HepG2 (cell line): ENCODE data around the gene PSMB8. TPM values are rescaled to one million over a fixed set of nuclear protein-coding genes. Genes with fewer than 3 reads are reported as not detected.

Experiments used
- ATAC-seq: fragments of 200-7000 bp; cut with Tn5 transposase; 3 replicates; pipeline ENCODE4 v1.9.1; 2020; ENCODE audit warnings: mild to moderate bottlenecking, moderate library complexity
- BruUV-seq: library from RNA; stranded (reverse); fragments of 400-500 nt; replicated peaks from 2 replicates; lab custom pipeline; 2021; lab: Mats Ljungman, UMichigan
- CTCF ChIA-PET: fragments of 300-600 bp; formaldehyde crosslinking; extraction: SDS; loops from one replicate; lab custom pipeline; 2021; ENCODE audit warnings: low total read pairs, inconsistent platforms, low intra/inter-chr PET ratio; lab: Yijun Ruan, JAX
- POLR2A ChIA-PET: fragments of 350-600 bp; sonication (Branson Sonifier 250); formaldehyde crosslinking; loops from one replicate; lab custom pipeline; 2020; ENCODE audit warnings: antibody characterized with exemption, inconsistent platforms; lab: Yijun Ruan, JAX
- DNase-seq: peaks from one replicate; pipeline ENCODE4 v3.0.0-alpha.2; 2015; ENCODE audit warnings: low spot score
- FAIRE-seq: peaks from 3 replicates; lab custom pipeline; 2011; peaks lifted over from hg19 to GRCh38; lab: Jason Lieb, UNC
- H2AFZ ChIP-seq: one replicate; pipeline ENCODE4 v1.6.1; 2011; ENCODE audit warnings: low read length, inconsistent platforms
- H3K27ac ChIP-seq: fragments of 300-600 bp; 3 replicates; pipeline ENCODE4 v1.8.0; 2011; ENCODE audit warnings: mixed run types, mild to moderate bottlenecking, mixed read lengths, low read length, inconsistent platforms; ENCODE audit not compliant: insufficient read depth; ENCODE audit errors: extremely low read length
- H3K27me3 ChIP-seq, 2 experiments: fragments of 200-600 bp in 1 of 2; 2 replicates in 1 of 2; 3 replicates in 1 of 2; pipeline versions ENCODE4 v1.6.0 to v1.8.0; 2011; ENCODE audit warnings: low read length in 2 of 2, mild to moderate bottlenecking in 2 of 2, moderate library complexity in 2 of 2, inconsistent platforms in 1 of 2; ENCODE audit not compliant: insufficient read depth in 2 of 2, control insufficient read depth in 1 of 2
- H3K36me3 ChIP-seq, 2 experiments: fragments of 200-600 bp in 1 of 2; replicated peaks in 1 of 2; 2 replicates in 1 of 2; 3 replicates in 1 of 2; pipeline versions ENCODE4 v1.5.1 to v1.8.0; 2011; ENCODE audit warnings: low read length in 2 of 2, inconsistent platforms in 1 of 2; ENCODE audit not compliant: insufficient read depth in 2 of 2, control insufficient read depth in 1 of 2
- H3K4me1 ChIP-seq: 2 replicates; pipeline ENCODE4 v1.5.1; 2012; ENCODE audit warnings: low read length, inconsistent platforms; ENCODE audit not compliant: insufficient read depth
- H3K4me2 ChIP-seq: 2 replicates; pipeline ENCODE4 v1.6.0; 2011; ENCODE audit warnings: low read depth, low read length, inconsistent platforms
- H3K4me3 ChIP-seq, 3 experiments: fragments of 200-600 bp in 1 of 3; sonication (generic), shearing (Covaris generic) in 1 of 3; replicated peaks in 1 of 3; 2 replicates each; pipeline ENCODE4 v1.5.1; 2011 to 2016; ENCODE audit warnings: low read length in 3 of 3, inconsistent platforms in 2 of 3, low read depth in 2 of 3, mild to moderate bottlenecking in 2 of 3, control low read depth in 1 of 3, mixed read lengths in 1 of 3; ENCODE audit not compliant: insufficient read depth in 1 of 3
- H3K79me2 ChIP-seq: one replicate; pipeline ENCODE4 v1.6.1; 2011; ENCODE audit warnings: low read length, inconsistent platforms; ENCODE audit not compliant: insufficient read depth
- H3K9ac ChIP-seq: 2 replicates; pipeline ENCODE4 v1.6.0; 2011; ENCODE audit warnings: mild to moderate bottlenecking, low read depth, low read length, inconsistent platforms; ENCODE audit not compliant: insufficient read depth
- H3K9me3 ChIP-seq: 2 replicates; pipeline ENCODE4 v1.5.1; 2012; ENCODE audit warnings: mild to moderate bottlenecking, low read length
- H4K20me1 ChIP-seq: 2 replicates; pipeline ENCODE4 v1.6.0; 2011; ENCODE audit warnings: inconsistent platforms, mild to moderate bottlenecking, low read length, moderate library complexity; ENCODE audit not compliant: insufficient read depth
- CBX2 ChIP-seq, 2 experiments: fragments of 200-600 bp in 1 of 2; sonication (generic); formaldehyde crosslinking in 1 of 2; IDR thresholded peaks; 2 replicates each; pipeline versions ENCODE4 v1.7.0 to v1.8.1; 2018 to 2022; ENCODE audit warnings: low read depth in 2 of 2, low read length in 1 of 2, mild to moderate bottlenecking in 1 of 2, missing genetic modification reagents in 1 of 2
- DMAP1 ChIP-seq: IDR thresholded peaks from 2 replicates; pipeline ENCODE4 v1.6.1; 2016
- E2F1 ChIP-seq: sonication (generic); formaldehyde crosslinking; IDR thresholded peaks from 2 replicates; pipeline ENCODE4 v1.5.0; 2020; ENCODE audit warnings: missing genetic modification reagents
- ETV6 ChIP-seq: sonication (generic); formaldehyde crosslinking; conservative IDR thresholded peaks from 2 replicates; pipeline ENCODE4 v1.4.0; 2020; ENCODE audit warnings: missing genetic modification reagents
- HIC2 ChIP-seq: sonication (generic); formaldehyde crosslinking; IDR thresholded peaks from 2 replicates; pipeline ENCODE4 v1.9.0; 2022; ENCODE audit warnings: low read depth, missing genetic modification reagents
- KDM5A ChIP-seq: fragments of 200-600 bp; sonication (generic); IDR thresholded peaks from 2 replicates; pipeline ENCODE4 v1.7.0; 2018; ENCODE audit warnings: antibody characterized with exemption, mild to moderate bottlenecking, low read length, borderline replicate concordance
- KLF6 ChIP-seq: IDR thresholded peaks from 2 replicates; pipeline ENCODE4 v1.8.0; 2016; ENCODE audit warnings: missing biosample characterization, missing genetic modification reagents
- NFE2L1 ChIP-seq: sonication (generic); formaldehyde crosslinking; IDR thresholded peaks from 2 replicates; pipeline ENCODE4 v1.4.0; 2020; ENCODE audit warnings: missing genetic modification reagents, mild to moderate bottlenecking, borderline replicate concordance
- SP5 ChIP-seq: IDR thresholded peaks from 2 replicates; pipeline ENCODE4 v1.6.1; 2016; ENCODE audit warnings: low read depth, borderline replicate concordance
- SRF ChIP-seq: IDR thresholded peaks from 2 replicates; pipeline ENCODE4 v1.6.1; 2011; ENCODE audit warnings: mild to moderate bottlenecking, low read depth, low read length, moderate library complexity
- STAT5B ChIP-seq: sonication (generic); formaldehyde crosslinking; IDR thresholded peaks from 2 replicates; pipeline ENCODE4 v1.4.0; 2020; ENCODE audit warnings: missing genetic modification reagents
- ZNF451 ChIP-seq: sonication (generic); formaldehyde crosslinking; IDR thresholded peaks from 2 replicates; pipeline ENCODE4 v1.5.0; 2020; ENCODE audit warnings: mild to moderate bottlenecking, missing genetic modification reagents
- ZNF558 ChIP-seq: sonication (generic); formaldehyde crosslinking; IDR thresholded peaks from 2 replicates; pipeline ENCODE4 v1.9.0; 2022; ENCODE audit warnings: mild to moderate bottlenecking, missing genetic modification reagents, borderline replicate concordance
- ZNF746 ChIP-seq: sonication (generic); formaldehyde crosslinking; IDR thresholded peaks from 2 replicates; pipeline ENCODE4 v1.8.0; 2022; ENCODE audit warnings: mild to moderate bottlenecking, missing genetic modification reagents
- WGBS: methylation state at CpG from one replicate; pipeline ENCODE4 v1.1.6; 2017; ENCODE audit warnings: low lambda C conversion rate; 5-methylcytosine and 5-hydroxymethylcytosine counted together
- in situ Hi-C: cut with HindIII; loops from 2 replicates; pipeline ENCODE4 v1.10.0; 2017; ENCODE audit warnings: low pct_unique_long_range_greater_than_20kb; ENCODE audit not compliant: extremely low pct_ligation_motif_present
- intact Hi-C: fragments of 100-400 bp; cut with micrococcal nuclease; formaldehyde crosslinking; loops from one replicate; pipeline ENCODE4 v1.10.0; 2022; ENCODE audit not compliant: unreplicated experiment
- polyA plus RNA-seq, 8 experiments: library from polyadenylated mRNA; depleted of rRNA in 3 of 8; stranded (reverse) in 7 of 8; unstranded in 1 of 8; fragments of >200 nt; fragmentation: Illumina TruSeq in 4 of 8; extraction: Trizol in 4 of 8; gene quantifications; 2 replicates each; pipeline versions ENCODE4 v1.2.1 to v1.2.3, GENCODE V29; 2011 to 2016; ENCODE audit warnings: low read depth in 4 of 8, missing spikeins in 1 of 8, mixed read lengths in 1 of 8; ENCODE audit not compliant: insufficient read depth in 1 of 8
- total RNA-seq, 5 experiments: library from RNA; depleted of rRNA; stranded (reverse); fragments of >200 nt; fragmentation: Illumina TruSeq; extraction: Trizol; gene quantifications; 2 replicates each; pipeline ENCODE4 v1.2.3, GENCODE V29; 2016; ENCODE audit warnings: low read depth in 1 of 5
- TF ChIP-seq, protein P1 (sequence below): sonication (generic); formaldehyde crosslinking; conservative IDR thresholded peaks from 2 replicates; pipeline ENCODE4 v1.4.0; 2020; ENCODE audit warnings: missing genetic modification reagents
- TF ChIP-seq, protein P2 (sequence below): sonication (generic); formaldehyde crosslinking; conservative IDR thresholded peaks from 2 replicates; pipeline ENCODE4 v1.4.0; 2020; ENCODE audit warnings: missing genetic modification reagents
- TF ChIP-seq, protein P3 (sequence below): sonication (generic); formaldehyde crosslinking; conservative IDR thresholded peaks from 2 replicates; pipeline ENCODE4 v1.4.0; 2020; ENCODE audit warnings: missing genetic modification reagents

PSMB8 gene
- total and polyA plus RNA-seq, 2 of the 13 experiments (the other 11 are each of a cell fraction or from before 2014, with no cell fraction given), result 30.7 to 64.7 TPM

GRCh38 chr6:32818867-32819266 is 25.0 kb downstream of the PSMB8 start:
- in situ Hi-C loops (no loop called here), intact Hi-C loops (no loop called here)
- BruUV-seq, result no TSS peak
- FAIRE-seq, result no peak
- H3K9ac ChIP-seq, result no peak overlapping the region
- H3K9me3 ChIP-seq, result no peaks in the 10 kb centered on the region
- no peak for ATAC-seq
- H3K27me3 ChIP-seq, result peaks cover 0 to 14% of the 10 kb centered on the region in 2 experiments; a peak in 2 of 5 replicates
- ChIA-PET POLR2A (no interaction called here), CTCF (no interaction called here)
- no peak overlapping the region for H2AFZ ChIP-seq
- H4K20me1 ChIP-seq, result no peaks in the 10 kb centered on the region
- H3K4me2 ChIP-seq, result no peak overlapping the region
- TF ChIP-seq E2F1 (CRISPR knock-in tag), result no peak
- TF ChIP-seq STAT5B (CRISPR knock-in tag), result no peak
- TF ChIP-seq ZNF746 (CRISPR knock-in tag), result no peak
- TF ChIP-seq SP5 (CRISPR knock-in tag), result no peak
- TF ChIP-seq SRF, result no peak
- no peak for TF ChIP-seq ZNF558 (CRISPR knock-in tag)
- TF ChIP-seq KDM5A, result no peak
- TF ChIP-seq ZNF451 (CRISPR knock-in tag), result no peak
- no peak for TF ChIP-seq ETV6 (CRISPR knock-in tag)
- TF ChIP-seq, protein P1, sequence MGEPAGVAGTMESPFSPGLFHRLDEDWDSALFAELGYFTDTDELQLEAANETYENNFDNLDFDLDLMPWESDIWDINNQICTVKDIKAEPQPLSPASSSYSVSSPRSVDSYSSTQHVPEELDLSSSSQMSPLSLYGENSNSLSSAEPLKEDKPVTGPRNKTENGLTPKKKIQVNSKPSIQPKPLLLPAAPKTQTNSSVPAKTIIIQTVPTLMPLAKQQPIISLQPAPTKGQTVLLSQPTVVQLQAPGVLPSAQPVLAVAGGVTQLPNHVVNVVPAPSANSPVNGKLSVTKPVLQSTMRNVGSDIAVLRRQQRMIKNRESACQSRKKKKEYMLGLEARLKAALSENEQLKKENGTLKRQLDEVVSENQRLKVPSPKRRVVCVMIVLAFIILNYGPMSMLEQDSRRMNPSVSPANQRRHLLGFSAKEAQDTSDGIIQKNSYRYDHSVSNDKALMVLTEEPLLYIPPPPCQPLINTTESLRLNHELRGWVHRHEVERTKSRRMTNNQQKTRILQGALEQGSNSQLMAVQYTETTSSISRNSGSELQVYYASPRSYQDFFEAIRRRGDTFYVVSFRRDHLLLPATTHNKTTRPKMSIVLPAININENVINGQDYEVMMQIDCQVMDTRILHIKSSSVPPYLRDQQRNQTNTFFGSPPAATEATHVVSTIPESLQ (CRISPR knock-in tag), result no peak
- TF ChIP-seq, protein P2, sequence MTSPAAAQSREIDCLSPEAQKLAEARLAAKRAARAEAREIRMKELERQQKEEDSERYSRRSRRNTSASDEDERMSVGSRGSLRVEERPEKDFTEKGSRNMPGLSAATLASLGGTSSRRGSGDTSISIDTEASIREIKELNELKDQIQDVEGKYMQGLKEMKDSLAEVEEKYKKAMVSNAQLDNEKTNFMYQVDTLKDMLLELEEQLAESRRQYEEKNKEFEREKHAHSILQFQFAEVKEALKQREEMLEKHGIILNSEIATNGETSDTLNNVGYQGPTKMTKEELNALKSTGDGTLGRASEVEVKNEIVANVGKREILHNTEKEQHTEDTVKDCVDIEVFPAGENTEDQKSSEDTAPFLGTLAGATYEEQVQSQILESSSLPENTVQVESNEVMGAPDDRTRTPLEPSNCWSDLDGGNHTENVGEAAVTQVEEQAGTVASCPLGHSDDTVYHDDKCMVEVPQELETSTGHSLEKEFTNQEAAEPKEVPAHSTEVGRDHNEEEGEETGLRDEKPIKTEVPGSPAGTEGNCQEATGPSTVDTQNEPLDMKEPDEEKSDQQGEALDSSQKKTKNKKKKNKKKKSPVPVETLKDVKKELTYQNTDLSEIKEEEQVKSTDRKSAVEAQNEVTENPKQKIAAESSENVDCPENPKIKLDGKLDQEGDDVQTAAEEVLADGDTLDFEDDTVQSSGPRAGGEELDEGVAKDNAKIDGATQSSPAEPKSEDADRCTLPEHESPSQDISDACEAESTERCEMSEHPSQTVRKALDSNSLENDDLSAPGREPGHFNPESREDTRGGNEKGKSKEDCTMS, result no peak
- no peak for TF ChIP-seq NFE2L1 (CRISPR knock-in tag)
- TF ChIP-seq CBX2 (IDR thresholded peaks at IDR 0.05; ENCODE audit: low read depth, low read length), result no peak
- no peak for TF ChIP-seq CBX2 (CRISPR knock-in tag; IDR thresholded peaks at IDR 0.05; ENCODE audit: low read depth)
- no peak for TF ChIP-seq HIC2
- TF ChIP-seq, protein P3, sequence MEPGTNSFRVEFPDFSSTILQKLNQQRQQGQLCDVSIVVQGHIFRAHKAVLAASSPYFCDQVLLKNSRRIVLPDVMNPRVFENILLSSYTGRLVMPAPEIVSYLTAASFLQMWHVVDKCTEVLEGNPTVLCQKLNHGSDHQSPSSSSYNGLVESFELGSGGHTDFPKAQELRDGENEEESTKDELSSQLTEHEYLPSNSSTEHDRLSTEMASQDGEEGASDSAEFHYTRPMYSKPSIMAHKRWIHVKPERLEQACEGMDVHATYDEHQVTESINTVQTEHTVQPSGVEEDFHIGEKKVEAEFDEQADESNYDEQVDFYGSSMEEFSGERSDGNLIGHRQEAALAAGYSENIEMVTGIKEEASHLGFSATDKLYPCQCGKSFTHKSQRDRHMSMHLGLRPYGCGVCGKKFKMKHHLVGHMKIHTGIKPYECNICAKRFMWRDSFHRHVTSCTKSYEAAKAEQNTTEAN (CRISPR knock-in tag), result no peak
- no peak for TF ChIP-seq DMAP1
- no peak for TF ChIP-seq KLF6 (CRISPR knock-in tag)
- 0% methylated on average over 2 of the region's 2 CpGs for WGBS
- H3K4me3 ChIP-seq, result no peak overlapping the region
- H3K79me2 ChIP-seq, result no peaks in the 10 kb centered on the region
- DNase-seq, result no peak
- no peaks in the 10 kb centered on the region for H3K36me3 ChIP-seq
- H3K27ac ChIP-seq, result no peak overlapping the region
- no peaks in the 10 kb centered on the region for H3K4me1 ChIP-seq
